ENCODE results near the gene UBE3D.

Gene UBE3D, protein sequence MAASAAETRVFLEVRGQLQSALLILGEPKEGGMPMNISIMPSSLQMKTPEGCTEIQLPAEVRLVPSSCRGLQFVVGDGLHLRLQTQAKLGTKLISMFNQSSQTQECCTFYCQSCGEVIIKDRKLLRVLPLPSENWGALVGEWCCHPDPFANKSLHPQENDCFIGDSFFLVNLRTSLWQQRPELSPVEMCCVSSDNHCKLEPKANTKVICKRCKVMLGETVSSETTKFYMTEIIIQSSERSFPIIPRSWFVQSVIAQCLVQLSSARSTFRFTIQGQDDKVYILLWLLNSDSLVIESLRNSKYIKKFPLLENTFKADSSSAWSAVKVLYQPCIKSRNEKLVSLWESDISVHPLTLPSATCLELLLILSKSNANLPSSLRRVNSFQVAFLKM

DNA sequence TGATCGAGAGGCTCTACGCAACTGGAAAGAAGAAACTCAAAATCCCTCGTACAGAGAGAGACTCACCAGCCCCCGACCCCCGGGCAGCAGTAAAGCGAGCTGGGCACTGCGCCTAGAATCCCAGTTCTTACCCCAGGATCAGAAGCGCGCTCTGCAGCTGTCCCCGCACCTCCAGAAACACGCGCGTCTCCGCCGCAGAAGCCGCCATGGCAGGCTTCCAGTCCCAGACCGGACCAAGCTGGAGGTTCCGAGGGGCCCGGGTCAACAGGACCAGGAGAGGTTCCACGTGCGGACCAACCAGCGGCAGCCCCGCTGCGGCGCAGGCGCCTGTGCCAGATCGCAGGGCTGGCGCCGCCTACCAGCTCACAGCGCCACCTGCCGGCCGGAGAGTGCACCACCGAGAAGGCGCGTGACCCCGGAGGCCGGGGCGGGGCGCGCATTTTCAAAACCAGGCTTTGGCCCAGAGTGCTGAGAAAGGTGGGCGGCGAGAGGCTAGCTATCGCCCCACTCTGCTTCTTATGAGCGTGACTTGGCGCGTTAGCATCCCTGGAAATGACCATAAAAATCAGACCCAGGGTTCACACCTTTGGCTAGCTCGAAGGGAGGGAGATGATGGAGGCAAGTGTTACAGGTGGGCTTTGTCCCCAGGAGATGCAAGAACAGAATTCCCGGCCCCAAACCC is at the start of gene UBE3D:
UBE3D (minus strand) TSS at position 331 of the 682 bp plus-strand sequence; CDS start at position 208, 123 bp downstream.
- peak; percentile 92 for DNase-seq

DNA sequence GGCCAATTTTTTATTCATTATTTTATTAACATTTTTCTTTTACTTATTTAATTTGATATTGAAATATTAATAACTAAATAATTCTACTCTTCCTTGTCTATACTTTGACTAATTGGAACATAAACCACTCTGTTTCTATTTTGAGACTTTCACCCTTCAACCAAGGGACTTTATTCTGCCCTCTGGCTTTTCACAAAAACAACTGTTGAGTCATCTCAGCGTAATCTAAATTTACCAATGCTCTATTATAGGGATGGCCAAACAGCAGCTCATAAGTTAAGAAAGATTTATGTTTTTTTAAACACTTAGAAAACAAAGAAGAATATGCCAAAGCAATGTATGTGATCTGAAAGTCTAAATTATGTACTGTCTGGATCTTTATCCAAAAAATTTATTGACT is 48.5 kb upstream of the UBE3D start:
- no peak for DNase-seq

DNA sequence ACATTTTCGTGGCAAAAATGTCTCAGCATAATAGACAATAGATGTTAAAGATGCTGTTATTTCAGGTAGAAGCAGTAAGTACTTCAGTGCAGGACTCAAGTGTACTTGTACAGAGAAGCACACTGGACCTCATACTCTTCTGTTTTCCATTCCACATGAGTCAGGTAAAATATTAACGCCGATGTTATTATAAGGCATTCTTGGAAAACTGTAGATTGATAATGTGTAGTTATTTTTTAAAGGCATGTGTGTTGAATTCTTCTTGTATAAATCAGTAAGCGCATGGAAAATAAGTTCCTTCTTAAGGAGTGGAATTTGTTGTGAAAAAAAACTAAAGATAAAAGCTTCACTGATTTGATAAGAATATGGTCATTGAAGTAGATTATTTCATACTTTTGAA is 47.6 kb upstream of the UBE3D start:
- DNase-seq: no peak

DNA sequence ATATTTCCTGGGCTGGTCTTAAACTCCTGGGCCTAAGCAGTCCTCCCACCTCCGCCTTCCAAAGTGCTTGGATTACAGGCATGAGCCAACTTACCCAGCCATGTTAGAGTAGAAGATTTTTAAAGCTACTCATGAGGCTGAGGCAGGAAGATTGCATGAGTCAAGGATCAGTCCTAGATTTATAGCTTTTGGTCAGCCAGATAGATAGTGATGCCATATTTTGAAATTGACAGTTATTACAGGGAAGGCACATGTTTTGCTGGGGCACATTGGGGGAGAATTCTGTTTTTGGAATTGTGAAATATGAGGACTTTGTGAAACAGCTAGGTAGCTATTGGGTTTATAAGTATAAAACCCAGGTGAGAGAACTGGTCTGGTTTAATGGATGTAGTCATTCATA is 42.7 kb upstream of the UBE3D start:
- no peak for DNase-seq

DNA sequence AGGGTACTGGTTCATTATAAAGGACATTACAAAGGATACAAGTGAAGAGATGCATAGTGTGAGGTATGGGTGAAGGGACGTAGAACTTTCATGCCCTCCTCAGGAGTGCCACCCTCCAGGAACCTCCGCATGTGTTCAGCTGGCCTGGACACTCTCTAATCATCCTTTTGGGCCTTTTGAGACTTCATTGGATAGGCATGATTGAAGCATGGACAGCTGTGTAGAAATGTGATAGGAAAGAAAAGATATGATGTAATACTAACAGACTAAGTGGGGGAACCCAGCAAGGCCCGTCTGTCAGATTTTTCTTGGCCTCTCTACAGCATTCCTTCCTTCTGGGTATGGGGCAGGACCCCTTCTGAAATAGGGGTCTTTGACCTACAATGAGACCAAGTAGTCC is 32.9 kb upstream of the UBE3D start:
- DNase-seq: no peak

DNA sequence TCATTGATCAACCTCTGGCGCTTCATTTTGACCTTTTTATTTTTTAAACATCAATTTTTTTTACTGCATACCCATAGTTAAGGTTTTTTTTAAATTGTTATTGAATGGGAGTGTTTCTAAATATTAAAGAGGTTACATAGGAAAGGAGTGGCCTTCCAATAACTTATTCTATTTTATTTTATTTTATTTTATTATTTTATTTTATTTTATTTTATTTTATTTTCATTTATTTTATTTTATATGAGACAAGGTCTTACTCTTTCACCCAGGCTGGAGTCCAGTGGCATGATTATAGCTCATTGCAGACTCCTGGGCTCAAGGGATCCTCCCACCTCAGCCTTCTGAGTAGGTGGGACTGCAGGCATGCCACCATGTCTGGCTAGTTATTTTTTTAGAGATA is 32.0 kb upstream of the UBE3D start:
- DNase-seq: no peak

DNA sequence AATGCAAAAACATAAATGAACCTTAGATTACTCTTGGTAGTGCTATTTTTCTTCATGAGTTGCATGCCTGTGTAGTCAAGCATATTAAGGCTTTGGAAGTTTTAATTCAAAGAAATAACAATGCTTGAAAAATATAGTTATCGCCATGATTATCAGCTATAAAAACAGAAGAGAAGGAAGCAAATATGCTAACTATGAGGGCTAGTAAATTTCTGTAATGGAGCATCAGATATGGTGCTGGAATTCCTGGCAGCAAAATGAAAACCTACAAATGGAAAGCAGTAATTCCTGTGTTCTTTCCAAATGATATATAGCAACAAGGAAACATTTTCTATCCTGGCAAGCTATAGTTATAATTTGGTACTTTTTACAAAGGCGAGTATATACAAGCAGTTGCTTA is 31.6 kb upstream of the UBE3D start:
- DNase-seq: no peak

DNA sequence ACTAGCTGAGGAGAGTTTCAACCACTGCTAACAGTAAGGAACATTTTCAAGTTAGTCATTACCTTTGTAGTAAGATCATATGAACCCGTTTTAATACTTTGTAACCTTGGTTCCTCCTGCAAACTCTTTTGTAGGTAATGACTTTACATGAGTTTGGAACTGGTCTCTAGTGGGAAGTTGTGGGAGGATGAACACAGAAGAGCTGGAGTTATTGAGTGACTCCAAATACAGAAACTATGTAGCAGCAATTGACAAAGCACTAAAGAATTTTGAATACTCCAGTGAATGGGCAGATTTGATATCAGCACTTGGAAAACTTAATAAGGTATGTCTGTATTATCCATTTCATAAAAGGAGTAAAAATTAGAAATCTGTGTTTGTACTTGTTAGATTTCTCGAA is 31.1 kb upstream of the UBE3D start:
- no peak for DNase-seq

DNA sequence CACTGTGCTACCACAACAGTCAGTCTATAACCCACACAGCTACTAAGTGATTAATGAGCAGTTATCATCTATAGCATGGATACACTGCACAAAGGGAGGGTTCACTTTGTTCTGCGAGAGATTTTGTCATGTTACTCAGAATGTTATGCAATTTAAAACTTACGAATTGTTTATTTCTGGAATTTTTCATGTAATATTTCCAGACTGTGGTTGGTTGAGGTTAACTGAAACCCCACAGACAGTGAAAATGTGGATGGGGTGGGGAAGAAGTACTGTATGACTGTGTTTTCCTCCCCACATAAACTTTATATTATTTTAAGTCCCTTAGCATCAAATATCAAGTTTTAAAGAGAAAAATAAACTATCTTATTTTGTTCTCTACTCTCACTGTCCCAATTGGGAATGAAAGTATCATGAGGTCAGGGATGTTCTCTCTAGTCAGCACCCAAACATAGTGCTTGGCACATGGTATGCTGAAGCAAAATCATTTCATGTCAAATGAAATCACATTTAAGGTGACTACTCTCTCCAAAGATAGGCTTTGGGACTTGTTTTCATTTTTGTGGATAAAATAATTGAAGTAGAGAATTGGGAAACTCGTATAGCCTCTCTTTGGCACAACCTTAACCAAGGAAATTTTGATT is 27.2 kb upstream of the UBE3D start:
- DNase-seq: no peak

DNA sequence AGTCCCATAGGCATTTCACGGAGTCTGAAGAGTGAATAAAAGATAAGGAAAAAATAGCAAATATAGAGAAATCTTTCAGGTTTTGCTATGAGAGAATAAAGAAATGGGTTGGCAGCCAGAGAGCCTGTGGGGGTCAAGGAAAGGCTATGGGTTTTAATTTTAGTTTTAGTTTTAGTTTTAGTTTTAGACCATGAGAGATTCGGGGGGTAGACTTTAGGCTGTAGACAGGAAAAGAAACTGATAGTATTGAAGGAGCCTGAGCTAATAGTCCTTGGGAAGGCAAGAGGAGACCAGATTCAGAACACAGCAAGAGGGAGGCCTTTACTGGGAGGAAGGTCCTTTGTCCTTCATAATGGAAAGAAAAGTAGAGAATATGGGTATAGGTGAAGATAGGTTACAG is 21.1 kb upstream of the UBE3D start:
- DNase-seq: no peak

DNA sequence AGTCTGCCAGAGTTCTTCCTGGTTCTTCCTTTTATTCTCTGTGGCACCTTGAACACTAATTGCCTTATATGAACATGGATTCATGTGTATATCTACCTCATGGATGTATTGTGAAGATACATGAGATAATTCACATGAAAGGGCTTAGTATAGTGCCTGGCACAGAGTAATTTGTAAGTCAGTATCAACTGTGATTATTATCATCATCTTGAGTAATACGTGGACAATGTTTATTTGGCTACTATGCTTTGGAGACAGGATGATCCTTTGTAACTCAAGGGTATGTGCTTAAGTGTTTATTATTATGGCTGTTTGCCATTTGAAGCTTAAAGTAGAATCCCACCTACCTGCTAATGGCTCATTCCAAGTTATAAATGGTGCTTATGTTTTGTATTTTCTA is 17.8 kb upstream of the UBE3D start:
- no peak for DNase-seq

DNA sequence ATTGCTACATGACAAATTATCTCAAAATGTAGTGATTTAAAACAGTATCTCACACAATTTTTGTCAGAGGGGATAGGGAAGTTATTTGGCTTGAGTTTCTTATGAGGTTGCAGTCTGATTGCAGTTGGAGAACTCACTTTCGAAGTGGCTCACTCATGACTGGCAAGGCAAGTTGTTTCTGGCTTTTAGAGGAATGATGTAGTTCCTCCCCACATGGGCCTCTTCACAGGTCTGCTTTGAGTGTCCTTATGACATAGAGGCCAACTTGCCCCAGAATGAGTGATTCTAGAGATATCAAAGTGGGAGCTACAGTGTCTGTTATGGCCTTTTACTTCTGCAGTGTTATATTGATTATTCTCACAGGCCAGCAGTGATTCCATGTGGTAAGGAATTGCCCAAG is 8.0 kb upstream of the UBE3D start:
- DNase-seq: no peak

DNA sequence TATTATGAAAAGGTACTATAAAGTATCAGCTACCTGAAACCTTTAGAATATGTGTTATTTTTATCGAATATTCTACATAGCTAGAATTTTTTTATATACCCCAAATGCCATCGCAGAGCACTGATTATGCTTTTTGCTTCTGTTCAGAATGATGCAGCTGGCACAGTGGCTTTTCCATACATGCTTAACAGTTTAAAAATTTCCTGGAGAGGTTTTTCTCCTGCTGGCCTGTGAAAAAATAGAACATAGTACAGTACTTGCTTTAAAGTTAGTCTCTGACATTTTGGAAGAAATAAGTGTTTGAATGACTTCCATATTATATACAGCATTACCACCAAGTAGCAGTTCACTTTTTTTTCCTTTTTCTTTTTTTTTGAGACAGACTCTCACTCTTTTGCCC is 7.1 kb upstream of the UBE3D start:
- no peak for DNase-seq

DNA sequence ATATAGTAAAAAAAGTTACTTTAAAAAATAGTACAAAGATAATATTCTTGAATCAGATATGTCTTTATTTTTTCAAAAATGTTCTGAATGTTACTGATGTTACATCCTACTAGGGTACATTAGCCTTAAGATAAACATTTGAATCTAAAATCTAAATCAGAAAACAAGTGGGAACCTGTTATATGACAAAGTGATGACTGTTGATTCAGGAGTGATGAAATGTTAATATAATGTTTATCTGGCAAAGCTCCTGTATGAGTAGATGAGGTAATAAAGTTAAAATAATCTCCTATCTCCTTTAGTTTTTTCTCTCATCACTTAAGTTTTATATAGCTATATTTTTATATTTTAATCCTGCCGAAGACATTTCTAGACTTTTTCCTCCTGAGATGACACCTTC is 6.1 kb upstream of the UBE3D start:
- no peak for DNase-seq

DNA sequence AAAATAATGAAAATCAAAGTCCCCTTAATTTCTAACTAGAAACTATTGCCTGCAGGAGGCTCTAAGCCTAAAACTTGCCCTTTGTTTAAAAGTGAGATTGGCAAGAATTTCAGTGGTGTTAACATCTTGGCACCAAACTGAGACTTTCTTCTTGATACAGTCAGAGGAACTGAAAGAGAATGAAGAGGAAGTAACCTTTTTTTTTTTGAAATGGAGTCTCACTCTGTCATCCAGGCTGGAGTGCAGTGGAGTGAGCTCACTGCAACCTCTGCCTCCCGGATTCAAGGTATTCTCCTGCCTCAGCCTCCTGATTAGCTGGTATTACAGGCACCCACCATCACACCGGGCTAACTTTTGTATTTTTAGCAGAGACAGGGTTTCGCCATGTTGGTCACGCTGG is 5.4 kb upstream of the UBE3D start:
- DNase-seq: no peak

DNA sequence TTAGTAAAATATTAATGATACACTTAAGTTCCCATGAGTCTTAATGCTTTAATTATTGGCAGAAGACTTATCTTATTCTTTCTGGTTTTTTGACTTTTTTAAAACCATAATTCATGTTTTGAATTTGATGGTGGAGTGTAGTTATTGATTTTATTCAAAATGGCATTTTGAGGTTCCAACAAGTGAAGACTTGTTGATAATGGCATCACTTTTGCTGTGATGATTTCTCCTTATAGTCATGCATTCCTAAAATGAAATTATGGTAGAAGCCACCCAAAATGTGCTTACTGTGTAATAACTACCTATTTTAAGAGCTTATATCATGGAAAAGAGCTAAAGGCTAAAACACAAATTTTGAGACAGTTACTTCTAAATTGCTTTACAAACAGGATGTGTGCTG is 4.0 kb upstream of the UBE3D start:
- DNase-seq: no peak

DNA sequence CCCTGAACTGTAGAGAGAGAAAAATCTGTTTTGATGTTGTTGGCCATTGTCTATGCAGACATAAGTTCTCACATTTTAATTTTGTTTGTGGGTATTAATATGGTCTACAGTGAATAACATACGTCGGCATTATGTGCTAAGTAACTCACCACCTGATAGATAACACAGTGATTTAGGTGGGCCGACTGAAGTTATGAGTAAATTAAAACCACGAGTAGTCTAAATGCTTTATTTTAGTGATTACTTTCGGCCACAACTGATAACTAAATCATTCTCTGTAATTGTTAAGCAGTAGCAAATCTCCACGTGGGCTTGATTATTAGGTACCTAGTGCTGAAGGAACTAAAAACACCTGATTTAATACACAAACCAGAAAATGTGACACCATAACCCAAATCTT is 3.0 kb upstream of the UBE3D start:
- DNase-seq: no peak

DNA sequence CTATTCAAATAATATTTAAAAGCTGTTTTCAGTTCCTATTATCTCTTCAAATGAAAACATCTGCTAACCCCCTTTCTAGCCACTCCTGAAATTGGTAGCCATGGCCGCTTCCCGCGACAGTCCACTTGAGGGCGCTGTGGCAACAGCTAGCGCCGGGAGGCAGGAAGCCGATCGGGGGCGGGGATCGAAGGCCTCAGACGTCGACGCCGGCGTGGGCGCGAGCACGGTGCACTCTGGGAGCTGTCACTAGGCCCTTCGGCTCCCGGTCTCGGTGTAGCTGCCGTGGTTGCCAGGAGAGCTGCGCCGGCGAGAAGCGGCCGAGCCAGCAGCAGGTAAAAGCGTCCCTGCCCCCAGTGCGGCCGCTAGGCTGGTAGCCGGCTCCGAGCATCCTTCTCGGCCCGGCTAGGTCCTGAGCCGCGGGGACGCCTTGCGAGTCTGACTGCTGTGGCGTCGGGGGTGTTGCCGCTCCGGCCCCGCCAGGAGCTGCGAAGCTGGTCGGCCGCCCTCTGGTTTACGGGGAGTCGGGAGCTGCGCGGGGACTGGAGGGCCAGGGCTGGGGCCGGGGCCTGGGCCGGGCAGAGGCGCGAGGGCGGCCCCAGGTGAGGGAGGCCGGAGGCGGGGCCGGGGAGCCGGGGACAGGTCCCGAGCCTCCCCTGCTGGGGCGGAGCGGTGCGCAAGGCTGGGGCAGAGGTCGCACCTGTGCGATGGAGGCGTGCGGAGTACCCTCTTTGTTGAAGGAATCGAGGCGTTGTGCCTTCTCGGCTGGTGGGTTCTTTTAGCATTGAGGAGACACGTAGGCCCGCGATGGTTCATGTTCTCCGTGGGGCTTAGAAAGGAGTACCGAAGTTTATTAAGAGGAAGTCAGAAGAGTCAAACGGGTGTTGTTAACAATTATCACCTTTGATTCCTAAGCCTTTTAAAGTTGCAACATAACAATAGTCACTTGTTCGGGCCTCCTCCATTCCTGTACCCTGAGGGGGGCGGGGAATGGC is 2.1 kb upstream of the UBE3D start, which contains the start of gene DOP1A:
DOP1A (plus strand) TSS at position 224 of the 992 bp plus-strand sequence. CDS start 29,307 bp downstream, outside the sequence.
- peak; percentile 96 for DNase-seq

DNA sequence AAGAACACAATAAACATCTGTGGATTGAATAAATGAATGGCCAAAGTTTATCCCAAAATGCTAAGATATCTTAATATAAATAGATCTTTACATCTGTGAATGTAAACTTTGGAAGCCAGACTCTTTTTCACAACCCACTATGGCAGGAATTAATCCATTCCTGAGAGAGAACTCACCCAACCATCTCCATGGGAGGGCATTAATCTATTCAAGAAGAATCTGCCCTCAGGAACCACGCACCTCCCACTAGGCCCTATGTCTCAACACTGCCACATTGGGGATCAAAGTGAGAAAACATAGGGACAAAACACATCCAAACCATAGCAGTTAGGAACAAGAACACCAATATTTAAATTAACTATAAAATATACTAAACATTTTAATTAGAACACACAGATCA is 3.4 kb downstream of the UBE3D start:
- DNase-seq: no peak

DNA sequence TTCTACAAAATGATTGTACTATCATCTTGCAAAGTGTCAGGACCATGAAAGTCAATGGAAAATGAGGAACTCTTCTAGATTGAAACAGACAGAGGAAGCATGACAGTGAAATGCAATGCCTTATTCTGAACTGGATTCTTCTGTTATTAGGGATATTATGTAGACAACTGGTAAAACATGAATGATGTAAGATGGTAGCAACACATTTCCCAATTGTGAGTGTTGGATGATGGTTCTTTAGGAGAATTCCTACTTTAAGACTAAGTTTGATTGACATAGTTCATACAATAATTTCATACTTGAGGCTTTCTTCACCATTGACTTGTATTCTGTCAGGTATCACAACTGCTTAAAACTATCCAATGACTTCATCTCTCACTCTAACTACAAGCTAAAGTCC is 4.5 kb downstream of the UBE3D start:
- DNase-seq: no peak

DNA sequence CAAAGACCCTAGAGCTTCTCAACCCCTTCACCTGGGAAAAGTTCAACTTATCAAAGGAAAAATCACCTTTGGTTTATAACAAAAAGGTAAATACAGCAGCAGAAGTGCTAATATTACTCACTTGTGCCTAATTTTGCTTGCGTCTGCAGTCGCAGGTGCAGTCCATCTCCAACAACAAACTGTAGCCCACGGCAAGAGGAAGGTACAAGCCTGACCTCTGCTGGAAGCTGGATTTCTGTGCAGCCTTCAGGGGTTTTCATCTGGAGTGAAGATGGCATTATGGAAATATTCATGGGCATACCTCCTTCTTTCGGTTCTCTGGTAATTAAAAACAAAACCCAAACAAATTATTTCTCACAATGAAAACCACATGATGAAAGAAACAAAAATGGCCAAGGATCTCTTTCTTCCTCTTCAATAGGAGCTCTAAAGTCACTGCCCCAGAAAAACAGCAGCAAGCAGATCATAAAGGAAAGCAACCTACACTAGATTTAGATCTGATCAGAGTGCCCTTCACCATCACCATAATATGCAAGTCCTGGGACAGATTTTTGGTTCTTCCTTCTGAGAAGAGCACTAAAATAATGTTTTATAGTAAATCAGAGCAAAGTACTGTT is 7.8 kb downstream of the UBE3D start:
- DNase-seq: peak; percentile 36

DNA sequence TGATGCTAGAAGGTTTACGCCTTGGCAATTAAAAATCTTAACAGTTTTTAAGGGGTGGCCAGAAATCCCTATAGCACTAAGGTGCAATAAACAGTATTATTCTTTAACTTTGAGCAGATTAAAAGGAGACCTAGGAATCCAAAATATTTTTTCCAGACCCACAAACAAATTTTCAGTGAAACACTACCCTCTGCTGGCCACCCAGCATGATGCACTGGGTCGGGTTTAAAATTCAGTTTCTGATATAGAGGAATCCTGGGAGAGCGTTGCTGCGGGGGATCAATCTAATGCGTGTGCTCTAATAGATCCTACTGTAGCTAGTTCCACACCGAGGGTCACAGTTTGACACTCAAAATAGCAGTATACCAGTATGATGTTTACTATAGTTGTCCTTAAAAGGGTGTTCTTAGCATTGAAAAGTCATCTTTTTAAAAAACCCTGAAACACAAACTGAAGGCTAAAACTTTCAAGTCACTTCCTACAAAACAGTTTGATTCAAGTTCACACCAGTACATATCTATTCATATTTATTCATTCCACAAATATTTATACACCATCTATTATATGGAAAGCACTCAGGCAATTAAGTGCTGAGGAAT is 10.2 kb downstream of the UBE3D start:
- peak; percentile 58 for DNase-seq

All from CD4-positive, alpha-beta T cell treated with Interleukin-10 for 1 hour (primary cell).